ENCODE data around the gene BLVRB. TPM values are rescaled to one million over a fixed set of nuclear protein-coding genes. Genes with fewer than 3 reads are reported as not detected.

The BLVRB gene
- total RNA-seq, 2 experiments from 2014 or later, result 4.3 to 5.2 TPM

DNA sequence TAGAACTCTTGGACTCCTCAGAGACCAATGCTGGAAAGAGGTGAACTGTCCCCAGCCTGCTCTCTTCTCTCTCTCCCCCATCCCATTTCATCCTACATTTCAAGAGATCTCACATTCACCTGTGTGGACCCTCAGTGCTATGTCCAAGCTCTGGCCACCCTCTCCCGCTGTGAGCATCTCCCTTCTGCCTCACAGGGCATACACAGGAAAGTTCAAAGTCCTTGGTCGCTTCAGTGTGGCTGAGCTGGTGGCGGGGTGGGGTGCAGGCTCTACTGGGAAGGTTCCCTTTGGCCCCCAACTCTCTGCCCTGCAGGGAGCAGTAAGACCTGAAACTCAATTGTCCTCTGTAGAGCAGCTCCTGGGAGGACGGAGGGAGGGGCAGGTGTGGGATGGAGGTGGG lies 28.2 kb upstream of the BLVRB start:
- no peak overlapping the region for H3K27ac ChIP-seq (ENCODE audit: low read depth in 1 of 2, low read length in 2 of 2)
- H3K27me3 ChIP-seq (ENCODE audit: control insufficient read depth in 1 of 2, insufficient read depth in 2 of 2, low read length in 2 of 2), result peaks cover 0 to 2% of the 10 kb centered on the region in 2 experiments
- Mint-ChIP-seq H3K4me3 (no peak overlapping the region), H3K4me1 (ENCODE audit: low read depth) (no peaks in the 10 kb centered on the region), H3K27ac (no peak overlapping the region), H3K27me3 (peaks cover 19% of the 10 kb centered on the region), H3K9me3 (no peaks in the 10 kb centered on the region), H3K36me3 (ENCODE audit: low read depth) (no peaks in the 10 kb centered on the region)
- intact Hi-C loops (cut with DNase I, micrococcal nuclease), result no loop called here
- ATAC-seq (ENCODE audit: poor library complexity) (no peak), DNase-seq (no peak)
- H3K4me3 ChIP-seq (ENCODE audit: low read length), result no peak overlapping the region
- H3K36me3 ChIP-seq (ENCODE audit: insufficient read depth, low read length), result no peaks in the 10 kb centered on the region
- CTCF ChIA-PET, result no interaction called here
- POLR2A ChIA-PET, result no interaction called here
- TF ChIP-seq CTCF (IDR thresholded peaks at IDR 0.05), result no peak
- H3K4me1 ChIP-seq (ENCODE audit: insufficient read depth, low read length), result no peaks in the 10 kb centered on the region
- H3K9me3 ChIP-seq (ENCODE audit: control insufficient read depth in 1 of 2, insufficient read depth in 1 of 2, low read length in 2 of 2), result peaks cover 0 to 3% of the 10 kb centered on the region in 2 experiments

GRCh38 chr19:40492274-40492673 lies 26.7 kb upstream of the BLVRB start:
- DNase-seq (no peak), ATAC-seq (ENCODE audit: poor library complexity) (no peak)
- Histone ChIP-seq H3K27ac (ENCODE audit: low read depth in 1 of 2, low read length in 2 of 2) (no peak overlapping the region), H3K36me3 (ENCODE audit: insufficient read depth, low read length) (no peaks in the 10 kb centered on the region), H3K9me3 (ENCODE audit: control insufficient read depth in 1 of 2, insufficient read depth in 1 of 2, low read length in 2 of 2) (peaks cover 0 to 12% of the 10 kb centered on the region in 2 experiments), H3K4me1 (ENCODE audit: insufficient read depth, low read length) (peaks cover 8% of the 10 kb centered on the region), H3K4me3 (ENCODE audit: low read length) (no peak overlapping the region), H3K27me3 (ENCODE audit: control insufficient read depth in 1 of 2, insufficient read depth in 2 of 2, low read length in 2 of 2) (peaks cover 7 to 10% of the 10 kb centered on the region in 2 experiments)
- H3K27ac Mint-ChIP-seq, result no peak overlapping the region
- H3K36me3 Mint-ChIP-seq (ENCODE audit: low read depth), result no peaks in the 10 kb centered on the region
- no peak overlapping the region for H3K4me3 Mint-ChIP-seq
- no peak for TF ChIP-seq CTCF (IDR thresholded peaks at IDR 0.05)
- POLR2A ChIA-PET, result no interaction called here
- intact Hi-C loops (cut with DNase I, micrococcal nuclease), result no loop called here
- peaks cover 29% of the 10 kb centered on the region for H3K27me3 Mint-ChIP-seq
- CTCF ChIA-PET, result no interaction called here
- H3K4me1 Mint-ChIP-seq (ENCODE audit: low read depth), result peaks cover 5% of the 10 kb centered on the region
- H3K9me3 Mint-ChIP-seq, result no peaks in the 10 kb centered on the region

GRCh38 chr19:40489882-40490230 lies 24.3 kb upstream of the BLVRB start:
- CTCF ChIA-PET, result no interaction called here
- H3K4me3 Mint-ChIP-seq, result no peak overlapping the region
- H3K4me1 Mint-ChIP-seq (ENCODE audit: low read depth), result peaks cover 5% of the 10 kb centered on the region
- intact Hi-C loops (cut with DNase I, micrococcal nuclease), result no loop called here
- ATAC-seq (ENCODE audit: poor library complexity) (no peak), DNase-seq (no peak)
- H3K27ac Mint-ChIP-seq, result no peak overlapping the region
- POLR2A ChIA-PET, result no interaction called here
- peaks cover 0 to 13% of the 10 kb centered on the region in 2 experiments for H3K9me3 ChIP-seq (ENCODE audit: control insufficient read depth in 1 of 2, insufficient read depth in 1 of 2, low read length in 2 of 2)
- no peaks in the 10 kb centered on the region for H3K9me3 Mint-ChIP-seq
- H3K4me3 ChIP-seq (ENCODE audit: low read length), result no peak overlapping the region
- peaks cover 14 to 19% of the 10 kb centered on the region in 2 experiments for H3K27me3 ChIP-seq (ENCODE audit: control insufficient read depth in 1 of 2, insufficient read depth in 2 of 2, low read length in 2 of 2)
- peaks cover 8% of the 10 kb centered on the region for H3K4me1 ChIP-seq (ENCODE audit: insufficient read depth, low read length)
- no peak overlapping the region for H3K27ac ChIP-seq (ENCODE audit: low read depth in 1 of 2, low read length in 2 of 2)
- no peaks in the 10 kb centered on the region for H3K36me3 Mint-ChIP-seq (ENCODE audit: low read depth)
- peaks cover 30% of the 10 kb centered on the region for H3K27me3 Mint-ChIP-seq
- no peaks in the 10 kb centered on the region for H3K36me3 ChIP-seq (ENCODE audit: insufficient read depth, low read length)
- TF ChIP-seq CTCF (IDR thresholded peaks at IDR 0.05), result no peak

All from CD4-positive, alpha-beta T cell (primary cell).